Sigmoid colon (tissue), 4 donors: ENCODE measurements around the gene LRP2BP.

ENCODE experiments used
- EP300 ChIP-seq, 4 donors: sonication (generic); formaldehyde crosslinking; IDR thresholded peaks; one replicate each; pipeline ENCODE4 v1.6.1; 2017; ENCODE audit warnings: antibody characterized with exemption in 4 of 4
- POLR2A ChIP-seq, 2 donors: fragments of 450-650 bp; IDR thresholded peaks; one replicate each; pipeline ENCODE4 v1.6.1; 2016; ENCODE audit warnings: antibody characterized with exemption in 2 of 2, mild to moderate bottlenecking in 2 of 2, moderate library complexity in 2 of 2
- POLR2AphosphoS5 ChIP-seq, 4 donors: sonication (generic); formaldehyde crosslinking; IDR thresholded peaks; one replicate each; pipeline ENCODE4 v1.6.1; 2017; ENCODE audit warnings: antibody characterized with exemption in 4 of 4
- TF ChIP-seq, protein P1 (sequence below), 4 experiments: fragments of 450-650 bp in 3 of 4; fragments of 200-600 bp in 1 of 4; IDR thresholded peaks; one replicate each; pipeline ENCODE4 v1.5.1; 2016 to 2019; ENCODE audit warnings: antibody characterized with exemption in 4 of 4, mild to moderate bottlenecking in 3 of 4, moderate library complexity in 2 of 4

DNA sequence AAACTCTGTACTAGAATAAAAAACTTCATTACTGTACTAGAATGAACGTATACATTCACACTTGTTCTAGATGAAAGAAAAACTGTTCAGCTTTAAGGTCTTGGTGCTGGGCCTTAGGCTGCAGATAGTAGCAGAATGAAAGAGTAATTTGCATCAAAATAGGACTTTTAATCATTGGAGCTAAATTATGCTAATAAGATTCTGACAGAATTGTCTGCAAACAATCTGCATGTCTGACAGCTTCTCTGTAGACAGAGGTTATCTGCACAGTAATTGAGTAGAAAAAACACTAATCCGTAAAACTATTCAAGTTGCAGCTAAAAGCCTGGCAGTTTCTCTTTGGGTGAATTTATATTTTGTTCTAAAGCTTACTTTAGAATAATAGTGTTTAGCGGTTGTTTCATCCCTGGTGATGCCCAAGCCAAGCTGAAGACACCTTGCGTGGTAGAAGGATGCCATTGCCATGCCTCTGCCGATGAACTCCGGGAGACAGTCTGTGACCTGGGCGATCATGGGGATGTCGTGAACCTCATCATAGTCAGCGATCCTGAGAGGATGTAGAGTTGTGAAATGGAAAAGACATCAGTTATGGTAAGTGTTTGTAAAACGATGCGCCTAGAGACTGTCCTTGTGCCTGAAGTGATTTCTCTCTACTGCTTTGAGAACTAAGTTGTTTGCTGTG is 25.3 kb downstream of the LRP2BP start:
- TF ChIP-seq POLR2A (IDR thresholded peaks at IDR 0.05) (no peak), EP300 (IDR thresholded peaks at IDR 0.05) (no peak), POLR2AphosphoS5 (IDR thresholded peaks at IDR 0.05) (no peak)
- TF ChIP-seq, protein P1, sequence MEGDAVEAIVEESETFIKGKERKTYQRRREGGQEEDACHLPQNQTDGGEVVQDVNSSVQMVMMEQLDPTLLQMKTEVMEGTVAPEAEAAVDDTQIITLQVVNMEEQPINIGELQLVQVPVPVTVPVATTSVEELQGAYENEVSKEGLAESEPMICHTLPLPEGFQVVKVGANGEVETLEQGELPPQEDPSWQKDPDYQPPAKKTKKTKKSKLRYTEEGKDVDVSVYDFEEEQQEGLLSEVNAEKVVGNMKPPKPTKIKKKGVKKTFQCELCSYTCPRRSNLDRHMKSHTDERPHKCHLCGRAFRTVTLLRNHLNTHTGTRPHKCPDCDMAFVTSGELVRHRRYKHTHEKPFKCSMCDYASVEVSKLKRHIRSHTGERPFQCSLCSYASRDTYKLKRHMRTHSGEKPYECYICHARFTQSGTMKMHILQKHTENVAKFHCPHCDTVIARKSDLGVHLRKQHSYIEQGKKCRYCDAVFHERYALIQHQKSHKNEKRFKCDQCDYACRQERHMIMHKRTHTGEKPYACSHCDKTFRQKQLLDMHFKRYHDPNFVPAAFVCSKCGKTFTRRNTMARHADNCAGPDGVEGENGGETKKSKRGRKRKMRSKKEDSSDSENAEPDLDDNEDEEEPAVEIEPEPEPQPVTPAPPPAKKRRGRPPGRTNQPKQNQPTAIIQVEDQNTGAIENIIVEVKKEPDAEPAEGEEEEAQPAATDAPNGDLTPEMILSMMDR (IDR thresholded peaks at IDR 0.05), result no peak
